Colonic mucosa (tissue), 4 donors: ENCODE data around the gene APOBEC3H. TPM values are rescaled to one million over a fixed set of nuclear protein-coding genes. Genes with fewer than 3 reads are reported as not detected.

Source experiments
- DNase-seq: peaks from one replicate; pipeline ENCODE4 v3.0.0-alpha.2; 2020
- H3K27ac ChIP-seq: fragments of 200-600 bp; one replicate; pipeline ENCODE4 v1.8.0; 2021
- H3K27me3 ChIP-seq: fragments of 200-600 bp; one replicate; pipeline ENCODE4 v1.8.0; 2021
- H3K36me3 ChIP-seq: fragments of 200-600 bp; one replicate; pipeline ENCODE4 v1.8.0; 2021
- H3K4me1 ChIP-seq: fragments of 200-600 bp; one replicate; pipeline ENCODE4 v1.8.0; 2021; ENCODE audit warnings: mild to moderate bottlenecking
- H3K4me3 ChIP-seq: fragments of 200-600 bp; one replicate; pipeline ENCODE4 v1.8.0; 2021
- H3K9ac ChIP-seq, 2 donors: one replicate each; pipeline ENCODE4 v1.7.0; 2013; ENCODE audit warnings: control low read depth in 2 of 2, low read depth in 2 of 2, low read length in 2 of 2
- H3K9me3 ChIP-seq: fragments of 200-600 bp; one replicate; pipeline ENCODE4 v1.8.0; 2021
- intact Hi-C: fragments of 100-400 bp; cut with DNase I; formaldehyde crosslinking; loops from one replicate; pipeline ENCODE4 v1.14.1; 2022
- total RNA-seq, 2 donors: library from RNA; stranded (reverse); fragmentation: NEBNext Ultra II Directional in 1 of 2; extraction: Animal tissue kit (Norgen Biotek cat#: 25700) in 1 of 2; gene quantifications; one replicate each; pipeline ENCODE4 v1.2.1, GENCODE V29; 2021
- TF ChIP-seq, protein P1 (sequence below): fragments of 200-600 bp; IDR thresholded peaks from one replicate; pipeline ENCODE4 v1.8.0; 2022; ENCODE audit warnings: antibody characterized with exemption, mild to moderate bottlenecking
- donor health status: healthy.
- donor health status: DM: no; HTN: no; CAD: no.
- donor health status: DM: no; HTN: no; CAD: no.

APOBEC3H gene
- total RNA-seq, 2 donors from 2014 or later = 0.45 TPM; not detected in 1

DNA sequence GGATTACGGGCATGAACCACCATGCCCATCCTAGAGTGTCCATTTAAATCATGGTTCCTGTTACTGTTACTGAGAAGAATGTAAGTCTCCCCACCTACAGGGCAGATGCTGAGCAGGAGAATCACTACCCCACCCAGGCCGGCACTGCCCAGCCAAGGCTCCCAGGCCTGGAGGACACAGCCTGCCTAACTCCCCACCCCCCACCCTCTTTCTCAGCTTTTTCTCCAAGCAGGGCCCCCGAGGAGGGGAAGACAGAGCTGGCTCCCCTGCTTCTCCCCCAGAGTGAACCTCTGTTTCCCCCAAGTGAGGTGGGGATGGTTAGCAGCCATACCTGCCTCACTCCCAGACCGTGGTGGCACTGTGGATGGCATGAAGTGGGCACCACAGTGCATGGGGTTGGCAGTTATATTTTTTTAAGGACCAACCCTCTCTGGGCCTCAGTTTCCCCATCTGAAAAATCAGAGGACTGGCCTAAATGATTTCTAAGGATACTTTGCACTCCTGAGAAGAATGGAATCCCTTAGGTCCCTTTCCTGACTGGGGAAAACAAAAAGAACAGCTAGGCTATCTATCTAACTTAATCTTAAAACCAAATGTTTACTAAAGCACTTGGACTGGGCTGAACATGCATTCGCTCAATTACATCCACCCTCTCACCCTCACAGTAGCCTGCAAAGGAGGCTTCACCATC, 50.4 kb downstream of the APOBEC3H start:
- Histone ChIP-seq H3K4me1 (peaks cover 5% of the 10 kb centered on the region), H3K27ac (peak overlapping the region; percentile 62), H3K27me3 (no peaks in the 10 kb centered on the region), H3K9me3 (no peaks in the 10 kb centered on the region), H3K36me3 (no peaks in the 10 kb centered on the region), H3K4me3 (no peak overlapping the region), H3K9ac (no peak overlapping the region)
- no peak for DNase-seq
- TF ChIP-seq, protein P1, sequence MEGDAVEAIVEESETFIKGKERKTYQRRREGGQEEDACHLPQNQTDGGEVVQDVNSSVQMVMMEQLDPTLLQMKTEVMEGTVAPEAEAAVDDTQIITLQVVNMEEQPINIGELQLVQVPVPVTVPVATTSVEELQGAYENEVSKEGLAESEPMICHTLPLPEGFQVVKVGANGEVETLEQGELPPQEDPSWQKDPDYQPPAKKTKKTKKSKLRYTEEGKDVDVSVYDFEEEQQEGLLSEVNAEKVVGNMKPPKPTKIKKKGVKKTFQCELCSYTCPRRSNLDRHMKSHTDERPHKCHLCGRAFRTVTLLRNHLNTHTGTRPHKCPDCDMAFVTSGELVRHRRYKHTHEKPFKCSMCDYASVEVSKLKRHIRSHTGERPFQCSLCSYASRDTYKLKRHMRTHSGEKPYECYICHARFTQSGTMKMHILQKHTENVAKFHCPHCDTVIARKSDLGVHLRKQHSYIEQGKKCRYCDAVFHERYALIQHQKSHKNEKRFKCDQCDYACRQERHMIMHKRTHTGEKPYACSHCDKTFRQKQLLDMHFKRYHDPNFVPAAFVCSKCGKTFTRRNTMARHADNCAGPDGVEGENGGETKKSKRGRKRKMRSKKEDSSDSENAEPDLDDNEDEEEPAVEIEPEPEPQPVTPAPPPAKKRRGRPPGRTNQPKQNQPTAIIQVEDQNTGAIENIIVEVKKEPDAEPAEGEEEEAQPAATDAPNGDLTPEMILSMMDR = no peak
- intact Hi-C loops = no loop called here

DNA sequence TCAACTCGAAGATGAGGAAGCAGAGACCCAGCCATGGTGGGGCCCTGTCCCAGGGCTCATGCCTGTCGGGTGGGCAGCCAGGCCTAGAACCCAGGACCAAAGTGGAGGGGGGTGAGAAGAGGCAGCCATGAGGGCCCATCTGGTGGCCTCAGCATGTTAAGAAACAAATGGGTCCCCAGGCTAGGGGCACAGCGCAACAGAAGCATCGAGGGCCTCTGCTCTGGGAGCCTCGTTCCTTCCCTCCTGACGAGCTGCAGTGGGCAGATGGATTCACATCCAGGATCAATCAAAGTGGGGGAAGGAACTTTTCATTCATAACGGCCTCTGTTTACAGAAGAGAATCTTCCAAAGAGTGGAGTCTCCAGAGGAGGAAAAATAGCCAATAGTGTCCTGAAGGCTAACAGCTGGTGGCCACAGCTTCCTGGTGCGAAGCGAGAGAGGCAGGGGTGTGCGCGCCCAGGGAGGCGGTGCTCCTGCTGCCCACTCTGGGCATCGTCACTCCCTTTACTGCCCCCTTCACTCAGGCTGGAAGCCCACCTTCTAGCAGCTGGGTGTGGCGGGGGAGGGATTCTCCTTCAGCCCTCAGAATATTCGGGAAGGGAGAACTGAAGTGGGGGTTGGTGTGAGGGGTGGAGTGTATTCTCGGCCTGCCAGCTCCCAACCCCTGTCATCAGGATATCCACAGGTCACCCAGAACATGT, 51.1 kb downstream of the APOBEC3H start:
- Histone ChIP-seq H3K9ac (no peak overlapping the region), H3K4me3 (no peak overlapping the region)

DNA sequence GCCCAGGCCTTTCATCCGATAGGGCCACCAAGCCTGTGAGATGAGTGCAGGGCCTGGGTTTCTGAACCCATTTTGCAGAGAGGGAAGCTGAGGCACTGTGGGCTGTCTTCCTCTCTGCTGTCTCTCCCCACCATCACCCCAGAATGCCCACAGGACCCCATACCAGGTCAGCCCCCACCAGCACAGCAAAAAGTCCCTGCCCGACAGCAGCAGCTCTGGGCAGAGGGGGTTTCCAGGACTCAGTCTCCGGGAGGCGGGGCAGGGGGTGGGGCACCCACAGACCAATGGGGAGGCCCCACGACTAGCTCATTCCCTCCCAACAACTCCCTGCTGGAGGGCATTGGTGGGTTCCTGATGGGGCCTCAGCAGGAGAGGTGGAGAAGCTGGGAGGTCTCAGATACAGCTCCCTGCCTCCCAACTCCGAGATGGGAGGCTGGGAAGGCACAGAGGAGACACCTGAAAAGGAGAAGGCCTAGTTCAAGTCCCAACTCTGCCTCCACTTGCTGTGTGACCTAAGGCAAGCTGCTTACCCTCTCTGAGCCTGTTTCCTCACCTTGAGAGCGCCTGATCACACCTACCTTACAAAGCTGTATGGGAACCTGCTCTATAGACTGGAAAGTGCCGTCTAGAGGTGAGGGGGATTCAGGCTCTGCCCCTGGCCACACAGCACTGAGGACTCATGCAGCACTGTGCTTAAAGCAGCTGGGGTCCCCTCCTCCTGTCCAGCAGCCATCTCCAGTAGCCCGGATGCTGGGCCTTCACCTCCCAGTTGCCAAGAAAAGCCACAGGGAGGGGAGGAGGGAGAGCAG, 51.9 kb downstream of the APOBEC3H start:
- Histone ChIP-seq H3K9ac (peak overlapping the region; percentile 50 to 54), H3K9me3 (no peaks in the 10 kb centered on the region), H3K36me3 (no peaks in the 10 kb centered on the region), H3K27ac (peak overlapping the region; percentile 62), H3K27me3 (peaks cover 10% of the 10 kb centered on the region), H3K4me1 (peaks cover 5% of the 10 kb centered on the region), H3K4me3 (no peak overlapping the region)
- peak; percentile 50 for DNase-seq
- TF ChIP-seq, protein P1 = no peak
- intact Hi-C loops = no loop called here

More for the DNA sequence above, 51.1 kb downstream of the APOBEC3H start:
- TF ChIP-seq, protein P1 = no peak
- Histone ChIP-seq H3K27ac (peak overlapping the region; percentile 62), H3K4me1 (peaks cover 5% of the 10 kb centered on the region), H3K9me3 (no peaks in the 10 kb centered on the region), H3K36me3 (no peaks in the 10 kb centered on the region), H3K27me3 (peaks cover 3% of the 10 kb centered on the region)
- intact Hi-C loops = no loop called here
- DNase-seq = no peak

DNA sequence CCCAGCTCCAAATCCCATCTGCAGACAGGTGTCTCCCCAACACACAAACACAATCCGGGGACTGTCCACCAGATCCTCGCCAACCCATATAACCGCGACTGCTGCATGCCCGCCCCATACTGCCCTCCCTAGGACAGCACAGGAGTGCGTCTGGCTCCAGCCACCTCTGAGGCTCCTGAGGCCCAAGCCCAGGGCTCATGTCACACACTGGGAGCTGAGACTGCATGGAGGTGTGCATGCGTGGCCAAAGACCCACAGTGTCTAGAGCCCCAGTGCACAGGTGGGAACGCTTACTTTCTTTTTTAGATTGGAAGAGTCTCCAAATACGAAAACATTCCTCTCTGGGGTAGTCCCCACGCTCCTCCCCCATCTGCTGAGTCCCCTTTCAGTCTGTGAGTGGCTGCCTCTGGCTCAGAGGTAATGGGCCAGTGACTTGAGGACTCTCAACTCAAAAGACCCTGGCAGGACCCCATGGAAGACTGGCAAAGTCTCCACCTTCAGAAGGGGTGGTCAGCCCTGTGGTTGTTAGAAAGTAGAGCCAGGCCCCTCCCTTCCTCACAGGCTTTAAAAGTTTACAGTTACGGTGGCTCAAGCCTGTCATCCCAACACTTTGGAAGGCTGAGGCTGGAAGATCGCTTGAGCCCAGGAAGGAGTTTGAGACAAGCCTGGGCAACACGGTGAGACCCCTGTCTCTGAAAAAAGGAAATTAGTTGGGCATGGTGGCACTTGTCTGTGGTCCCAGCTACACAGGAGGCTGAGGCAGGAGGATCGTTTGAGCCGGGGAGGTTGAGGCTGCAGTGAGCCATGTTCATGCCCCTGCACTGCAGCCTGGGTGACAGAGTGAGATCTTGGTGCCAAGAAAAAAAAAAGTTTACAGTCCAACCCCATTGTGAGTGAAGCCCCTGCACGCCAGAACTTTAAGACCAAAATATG, 53.1 kb downstream of the APOBEC3H start:
- no peak for DNase-seq
- no peaks in the 10 kb centered on the region for H3K36me3 ChIP-seq
- H3K27me3 ChIP-seq = peaks cover 18% of the 10 kb centered on the region
- peaks cover 5% of the 10 kb centered on the region for H3K4me1 ChIP-seq
- H3K27ac ChIP-seq = peak overlapping the region; percentile 48
- H3K9me3 ChIP-seq = no peaks in the 10 kb centered on the region
- intact Hi-C loops = loop anchor here (5.0 kb wide), 1 partner anchor 167 kb away; the partner anchor contains the start of gene RPL3
- no peak overlapping the region for H3K4me3 ChIP-seq
- no peak overlapping the region for H3K9ac ChIP-seq
- TF ChIP-seq, protein P1 = no peak
